B cell (primary cell): ENCODE results near the gene IRAK2. TPM values are rescaled to one million over a fixed set of nuclear protein-coding genes. Genes with fewer than 3 reads are reported as not detected.
A peak's percentile ranks its signal among the peaks of the same experiment; 100 is the strongest.

Source experiments
- ATAC-seq: fragments of 200-7000 bp; cut with Tn5 transposase; one replicate; pipeline ENCODE4 v1.10.0; 2021; ENCODE audit warnings: low read depth, mild to moderate bottlenecking, moderate number of reproducible peaks, moderate library complexity
- CTCF ChIA-PET: fragments of 350-600 bp; sonication (Branson Sonifier 250); formaldehyde crosslinking; loops from one replicate; lab custom pipeline; 2021; ENCODE audit warnings: antibody characterized with exemption, inconsistent platforms; lab: Charles Lee
- POLR2A ChIA-PET: fragments of 350-600 bp; sonication (Branson Sonifier 250); formaldehyde crosslinking; loops from one replicate; lab custom pipeline; 2021; ENCODE audit warnings: antibody characterized with exemption; lab: Charles Lee
- DNase-seq: peaks from one replicate; pipeline ENCODE4 v3.0.0; 2013
- H2AFZ ChIP-seq: 2 replicates; pipeline ENCODE4 v1.6.1; 2012; ENCODE audit warnings: mild to moderate bottlenecking, low read depth, low read length; ENCODE audit not compliant: insufficient read depth, poor library complexity, severe bottlenecking
- H3K27ac ChIP-seq, 2 donors: 1 replicate in 1 of 2; 2 replicates in 1 of 2; pipeline ENCODE4 v1.5.1; 2012 to 2013; ENCODE audit warnings: low read length in 2 of 2, mild to moderate bottlenecking in 2 of 2, moderate library complexity in 1 of 2
- H3K27me3 ChIP-seq, 4 experiments: fragments of 200-600 bp in 1 of 4; sonication (generic) in 1 of 4; replicated peaks in 1 of 4; 1 replicate in 2 of 4; 2 replicates in 2 of 4; pipeline versions ENCODE4 v1.6.1 to v1.7.0; 2013 to 2016; ENCODE audit warnings: low read length in 3 of 4, mild to moderate bottlenecking in 2 of 4, mixed read lengths in 1 of 4, moderate library complexity in 1 of 4; ENCODE audit not compliant: insufficient read depth in 4 of 4, control insufficient read depth in 3 of 4; ENCODE audit errors: control extremely low read depth in 1 of 4
- H3K36me3 ChIP-seq, 2 experiments: replicated peaks in 1 of 2; 1 replicate in 1 of 2; 2 replicates in 1 of 2; pipeline versions ENCODE4 v1.6.1 to v1.7.1; 2013; ENCODE audit warnings: low read length in 1 of 2; ENCODE audit not compliant: insufficient read depth in 2 of 2, control insufficient read depth in 1 of 2; ENCODE audit errors: control extremely low read depth in 1 of 2, extremely low read depth in 1 of 2
- H3K4me1 ChIP-seq, 2 donors: fragments of 200-600 bp in 1 of 2; sonication (generic) in 1 of 2; 1 replicate in 1 of 2; 2 replicates in 1 of 2; pipeline versions ENCODE4 v1.5.1 to v1.6.1; 2013 to 2017; ENCODE audit warnings: low read length in 2 of 2; ENCODE audit not compliant: control insufficient read depth in 2 of 2, insufficient read depth in 2 of 2
- H3K4me2 ChIP-seq: replicated peaks from 2 replicates; pipeline ENCODE3; 2012; ENCODE audit warnings: mild to moderate bottlenecking, low read depth, low read length; ENCODE audit not compliant: poor library complexity, severe bottlenecking
- H3K4me3 ChIP-seq, 5 experiments: fragments of 200-600 bp in 1 of 5; sonication (generic) in 1 of 5; 1 replicate in 3 of 5; 2 replicates in 2 of 5; pipeline versions ENCODE4 v1.5.1 to v1.7.0; 2011 to 2016; ENCODE audit warnings: low read length in 4 of 5, mild to moderate bottlenecking in 4 of 5, low read depth in 2 of 5, control low read depth in 1 of 5, moderate library complexity in 1 of 5; ENCODE audit not compliant: insufficient read depth in 1 of 5; ENCODE audit errors: control extremely low read depth in 1 of 5, extremely low read depth in 1 of 5
- H3K79me2 ChIP-seq: fragments of 200-600 bp; sonication (generic); one replicate; pipeline ENCODE4 v1.6.0; 2016; ENCODE audit warnings: low read length; ENCODE audit not compliant: control insufficient read depth, insufficient read depth
- H3K9ac ChIP-seq: fragments of 200-600 bp; sonication (generic); 2 replicates; pipeline ENCODE4 v1.6.1; 2017; ENCODE audit warnings: mild to moderate bottlenecking, low read length, moderate library complexity
- H3K9me3 ChIP-seq, 3 donors: one replicate each; pipeline versions ENCODE4 v1.6.1 to v1.7.1; 2013; ENCODE audit warnings: low read length in 2 of 3; ENCODE audit not compliant: control insufficient read depth in 2 of 3, insufficient read depth in 1 of 3; ENCODE audit errors: control extremely low read depth in 1 of 3
- H4K20me1 ChIP-seq: 2 replicates; pipeline ENCODE4 v1.6.0; 2012; ENCODE audit warnings: mild to moderate bottlenecking, low read length; ENCODE audit not compliant: insufficient read depth, control insufficient read depth, poor library complexity, severe bottlenecking
- H3K27ac Mint-ChIP-seq: one replicate; pipeline ENCODE4 v1.8.0; 2021; ENCODE audit warnings: mixed read lengths
- H3K27me3 Mint-ChIP-seq: one replicate; pipeline ENCODE4 v1.8.0; 2021; ENCODE audit warnings: mixed read lengths
- H3K4me1 Mint-ChIP-seq: one replicate; pipeline ENCODE4 v1.8.0; 2021; ENCODE audit warnings: mixed read lengths
- H3K4me3 Mint-ChIP-seq: one replicate; pipeline ENCODE4 v1.8.0; 2021; ENCODE audit warnings: mixed read lengths
- H3K9me3 Mint-ChIP-seq: one replicate; pipeline ENCODE4 v1.8.0; 2022; ENCODE audit warnings: mixed read lengths; ENCODE audit not compliant: insufficient read depth
- EZH2 ChIP-seq: IDR thresholded peaks from 2 replicates; pipeline ENCODE4 v1.6.1; 2012; ENCODE audit warnings: borderline replicate concordance, low read depth, mild to moderate bottlenecking, moderate library complexity, low read length; ENCODE audit not compliant: insufficient read depth, poor library complexity, severe bottlenecking
- WGBS: methylation state at CpG from one replicate; pipeline ENCODE4 v1.1.5; 2013; ENCODE audit warnings: missing lambda C conversion rate; ENCODE audit not compliant: insufficient coverage; 5-methylcytosine and 5-hydroxymethylcytosine counted together
- intact Hi-C: fragments of 100-400 bp; cut with micrococcal nuclease; formaldehyde crosslinking; loops from one replicate; pipeline ENCODE4 v1.10.0; 2022
- polyA plus RNA-seq: library from polyadenylated mRNA; depleted of rRNA; stranded (reverse); fragments of >200 nt; gene quantifications from 2 replicates; pipeline ENCODE4 v1.2.3, GENCODE V29; 2012
- total RNA-seq, 2 donors: library from RNA; stranded (reverse); fragments of 120-200 nt in 1 of 2; gene quantifications; 1 replicate in 1 of 2; 2 replicates in 1 of 2; pipeline versions ENCODE4 v1.2.3 to v1.2.4, GENCODE V29; 2013 to 2022
- TF ChIP-seq, protein P1 (sequence below): fragments of 200-600 bp; IDR thresholded peaks from one replicate; pipeline ENCODE4 v1.8.0; 2022; ENCODE audit warnings: antibody characterized with exemption, mild to moderate bottlenecking

IRAK2 gene
- total and polyA plus RNA-seq, 2 donors (not counting 1 experiment from before 2014, with no cell fraction given), result 11.8 to 23.2 TPM

GRCh38 chr3:10260211-10260701 lies 95.5 kb downstream of the IRAK2 start:
- Histone ChIP-seq H3K9ac (no peak overlapping the region), H3K27me3 (no peaks in the 10 kb centered on the region), H3K79me2 (peaks cover 82% of the 10 kb centered on the region), H4K20me1 (peaks cover 74% of the 10 kb centered on the region), H3K4me2 (no peak overlapping the region), H2AFZ (no peak overlapping the region), H3K36me3 (peaks cover 15 to 59% of the 10 kb centered on the region in 2 experiments), H3K4me3 (no peak overlapping the region), H3K4me1 (peaks cover 3 to 10% of the 10 kb centered on the region in 2 donors), H3K9me3 (no peaks in the 10 kb centered on the region), H3K27ac (no peak overlapping the region)
- Mint-ChIP-seq H3K4me3 (no peak overlapping the region), H3K27me3 (no peaks in the 10 kb centered on the region), H3K27ac (peak overlapping the region; percentile 13), H3K9me3 (no peaks in the 10 kb centered on the region), H3K4me1 (peaks cover 42% of the 10 kb centered on the region)
- 90% methylated on average over 6 of the region's 6 CpGs for WGBS
- intact Hi-C loops, result no loop called here
- TF ChIP-seq EZH2, result no peak
- TF ChIP-seq, protein P1, sequence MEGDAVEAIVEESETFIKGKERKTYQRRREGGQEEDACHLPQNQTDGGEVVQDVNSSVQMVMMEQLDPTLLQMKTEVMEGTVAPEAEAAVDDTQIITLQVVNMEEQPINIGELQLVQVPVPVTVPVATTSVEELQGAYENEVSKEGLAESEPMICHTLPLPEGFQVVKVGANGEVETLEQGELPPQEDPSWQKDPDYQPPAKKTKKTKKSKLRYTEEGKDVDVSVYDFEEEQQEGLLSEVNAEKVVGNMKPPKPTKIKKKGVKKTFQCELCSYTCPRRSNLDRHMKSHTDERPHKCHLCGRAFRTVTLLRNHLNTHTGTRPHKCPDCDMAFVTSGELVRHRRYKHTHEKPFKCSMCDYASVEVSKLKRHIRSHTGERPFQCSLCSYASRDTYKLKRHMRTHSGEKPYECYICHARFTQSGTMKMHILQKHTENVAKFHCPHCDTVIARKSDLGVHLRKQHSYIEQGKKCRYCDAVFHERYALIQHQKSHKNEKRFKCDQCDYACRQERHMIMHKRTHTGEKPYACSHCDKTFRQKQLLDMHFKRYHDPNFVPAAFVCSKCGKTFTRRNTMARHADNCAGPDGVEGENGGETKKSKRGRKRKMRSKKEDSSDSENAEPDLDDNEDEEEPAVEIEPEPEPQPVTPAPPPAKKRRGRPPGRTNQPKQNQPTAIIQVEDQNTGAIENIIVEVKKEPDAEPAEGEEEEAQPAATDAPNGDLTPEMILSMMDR, result no peak
- DNase-seq (no peak), ATAC-seq (no peak)
- POLR2A ChIA-PET, result no interaction called here
- CTCF ChIA-PET, result interaction anchor here (0.9 to 1.0 kb wide), 2 partner anchors 11 to 282 kb away, joined by 3 read pairs; no protein-coding TSS in a partner anchor

- H3K4me1 Mint-ChIP-seq, result peaks cover 42% of the 10 kb centered on the region
- H3K9me3 Mint-ChIP-seq, result no peaks in the 10 kb centered on the region
- intact Hi-C loops, result no loop called here
- DNase-seq (no peak), ATAC-seq (no peak)
- Histone ChIP-seq H2AFZ (no peak overlapping the region), H3K4me1 (peaks cover 3 to 10% of the 10 kb centered on the region in 2 donors), H3K79me2 (peaks cover 82% of the 10 kb centered on the region), H3K9ac (no peak overlapping the region), H3K9me3 (no peaks in the 10 kb centered on the region), H3K36me3 (peaks cover 19 to 57% of the 10 kb centered on the region in 2 experiments), H3K4me2 (no peak overlapping the region), H3K27me3 (no peaks in the 10 kb centered on the region), H3K4me3 (no peak overlapping the region), H4K20me1 (peaks cover 72% of the 10 kb centered on the region), H3K27ac (peak overlapping the region in 1 of 2 donors; percentile 46)
- peak overlapping the region; percentile 70 for H3K27ac Mint-ChIP-seq
- POLR2A ChIA-PET, result interaction anchor here (0.6 kb wide), 1 partner anchor 51 kb away, joined by 3 read pairs; no protein-coding TSS in a partner anchor
- H3K27me3 Mint-ChIP-seq, result no peaks in the 10 kb centered on the region
- TF ChIP-seq, protein P1, result no peak
- TF ChIP-seq EZH2, result no peak
- WGBS, result 60% methylated on average over 1 of the region's 4 CpGs
- no peak overlapping the region for H3K4me3 Mint-ChIP-seq
- CTCF ChIA-PET, result interaction anchor here (0.5 to 1.4 kb wide), 6 partner anchors 10 to 1026 kb away, joined by 3 to 4 read pairs (median 4); partner anchors contain the start of gene VHL
Measured at GRCh38 chr3:10262027-10262426, 97.3 kb downstream of the IRAK2 start.
